OCI-LY1 (cell line): Measurements from ENCODE around the gene RASL10B.

Experiments used
- CTCF ChIP-seq: fragments of 200-600 bp; sonication (generic), shearing (Covaris generic); IDR thresholded peaks from 2 replicates; pipeline ENCODE4 v1.5.1; 2017; ENCODE audit warnings: mild to moderate bottlenecking, antibody characterized with exemption, low read length, moderate library complexity, mixed read lengths
- EZH2 ChIP-seq: fragments of 200-600 bp; sonication (generic), shearing (Covaris generic); IDR thresholded peaks from 2 replicates; pipeline ENCODE4 v1.8.0; 2017; ENCODE audit warnings: borderline replicate concordance, mixed run types, mild to moderate bottlenecking, antibody characterized with exemption, low read length, moderate library complexity, mixed read lengths

GRCh38 chr17:35788477-35789368, 57.3 kb downstream of the RASL10B start:
- TF ChIP-seq CTCF, result no peak
- TF ChIP-seq EZH2, result no peak
